ENCODE measurements around the gene LMNB1.

LMNB1 gene

DNA sequence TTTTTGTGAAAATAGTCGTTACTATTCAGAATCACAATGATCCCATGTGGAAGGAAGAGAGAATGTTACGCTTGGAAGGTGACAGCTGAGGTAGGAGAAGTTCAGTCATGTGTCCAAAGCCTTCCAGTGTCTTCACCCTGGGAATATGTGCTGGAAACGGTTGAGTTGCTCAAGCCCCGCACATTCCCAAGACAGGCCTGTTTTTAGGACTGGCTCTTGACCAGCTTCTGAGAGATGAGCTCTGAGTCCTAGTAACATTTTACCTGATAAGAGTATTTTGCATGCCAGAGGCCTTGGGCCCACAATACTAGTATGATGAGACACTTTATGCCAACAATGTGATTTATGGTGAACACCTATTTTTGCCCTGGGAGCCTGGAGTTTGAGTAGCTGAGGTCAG lies 101.7 kb downstream of the LMNB1 start:
- H3K4me3 ChIP-seq (ENCODE audit: low read depth, low read length, poor library complexity, severe bottlenecking) = no peak overlapping the region
- no peaks in the 10 kb centered on the region for H3K4me1 ChIP-seq (ENCODE audit: insufficient read depth, low read length, severe bottlenecking)
- no peaks in the 10 kb centered on the region for H3F3A ChIP-seq (ENCODE audit: insufficient read depth, low read length)
- H3K79me2 ChIP-seq (ENCODE audit: insufficient read depth, low read length) = no peaks in the 10 kb centered on the region
- H3K9me3 ChIP-seq (ENCODE audit: low read length) = no peaks in the 10 kb centered on the region
- no peaks in the 10 kb centered on the region for H4K20me1 ChIP-seq (ENCODE audit: insufficient read depth, low read length)
- H3K27ac ChIP-seq (ENCODE audit: low read depth, low read length, poor library complexity, severe bottlenecking) = no peak overlapping the region
- no peak overlapping the region for H3K4me2 ChIP-seq (ENCODE audit: low read length)
- H3K27me3 ChIP-seq (ENCODE audit: insufficient read depth, low read length) = no peaks in the 10 kb centered on the region
- no peak for TF ChIP-seq EZH2 (IDR thresholded peaks at IDR 0.05; ENCODE audit: borderline replicate concordance, low read length)
- TF ChIP-seq, protein P1, sequence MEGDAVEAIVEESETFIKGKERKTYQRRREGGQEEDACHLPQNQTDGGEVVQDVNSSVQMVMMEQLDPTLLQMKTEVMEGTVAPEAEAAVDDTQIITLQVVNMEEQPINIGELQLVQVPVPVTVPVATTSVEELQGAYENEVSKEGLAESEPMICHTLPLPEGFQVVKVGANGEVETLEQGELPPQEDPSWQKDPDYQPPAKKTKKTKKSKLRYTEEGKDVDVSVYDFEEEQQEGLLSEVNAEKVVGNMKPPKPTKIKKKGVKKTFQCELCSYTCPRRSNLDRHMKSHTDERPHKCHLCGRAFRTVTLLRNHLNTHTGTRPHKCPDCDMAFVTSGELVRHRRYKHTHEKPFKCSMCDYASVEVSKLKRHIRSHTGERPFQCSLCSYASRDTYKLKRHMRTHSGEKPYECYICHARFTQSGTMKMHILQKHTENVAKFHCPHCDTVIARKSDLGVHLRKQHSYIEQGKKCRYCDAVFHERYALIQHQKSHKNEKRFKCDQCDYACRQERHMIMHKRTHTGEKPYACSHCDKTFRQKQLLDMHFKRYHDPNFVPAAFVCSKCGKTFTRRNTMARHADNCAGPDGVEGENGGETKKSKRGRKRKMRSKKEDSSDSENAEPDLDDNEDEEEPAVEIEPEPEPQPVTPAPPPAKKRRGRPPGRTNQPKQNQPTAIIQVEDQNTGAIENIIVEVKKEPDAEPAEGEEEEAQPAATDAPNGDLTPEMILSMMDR (IDR thresholded peaks at IDR 0.05; ENCODE audit: low read length) = no peak
- H3K9me2 ChIP-seq (ENCODE audit: low read depth, low read length) = no peaks in the 10 kb centered on the region
- no peak overlapping the region for H2AFZ ChIP-seq (ENCODE audit: low read length)
- H3K9ac ChIP-seq (ENCODE audit: low read length) = no peak overlapping the region
- no peaks in the 10 kb centered on the region for H3K36me3 ChIP-seq (ENCODE audit: insufficient read depth, low read length)

DNA sequence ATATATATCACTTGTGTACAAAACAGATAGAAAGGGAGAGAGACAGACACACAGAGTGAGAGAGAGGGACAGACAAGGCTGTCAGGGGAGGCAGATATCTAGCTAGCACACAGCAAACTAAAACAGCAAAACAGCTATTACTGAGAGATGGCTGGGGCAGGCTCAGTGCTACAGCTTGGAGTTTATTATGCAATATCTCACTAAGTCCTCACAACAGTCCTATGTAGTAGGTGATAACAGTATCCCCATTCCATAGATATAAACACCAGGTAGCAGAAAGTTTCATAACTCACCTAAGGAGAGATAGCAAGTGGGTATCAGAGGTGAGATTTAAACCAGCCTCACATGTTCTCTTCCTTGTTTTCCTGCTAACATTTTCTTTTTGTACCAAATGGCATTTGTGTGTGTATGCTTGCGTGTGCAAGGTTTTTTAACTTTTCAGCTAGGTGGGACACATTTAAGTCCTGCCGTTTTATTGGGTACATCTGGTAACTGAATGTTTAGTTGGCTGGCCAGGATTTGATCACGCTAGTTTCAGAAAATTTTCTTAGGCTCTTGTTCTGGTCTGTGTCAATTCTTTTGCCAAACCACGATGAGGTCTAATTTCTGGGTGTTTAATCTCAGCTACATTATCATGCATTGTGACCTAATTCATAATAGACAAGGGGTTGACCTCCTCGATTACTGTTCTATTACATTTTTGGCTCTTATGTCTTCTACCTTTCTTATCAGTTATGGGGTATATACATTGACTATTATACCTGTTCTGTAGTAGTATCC lies 105.1 kb downstream of the LMNB1 start:
- Histone ChIP-seq H3K9me3 (ENCODE audit: low read length) (no peaks in the 10 kb centered on the region), H3K27ac (ENCODE audit: low read depth, low read length, poor library complexity, severe bottlenecking) (no peak overlapping the region), H3F3A (ENCODE audit: insufficient read depth, low read length) (no peaks in the 10 kb centered on the region), H3K9me2 (ENCODE audit: low read depth, low read length) (no peaks in the 10 kb centered on the region), H4K20me1 (ENCODE audit: insufficient read depth, low read length) (no peaks in the 10 kb centered on the region), H3K27me3 (ENCODE audit: insufficient read depth, low read length) (no peaks in the 10 kb centered on the region), H3K79me2 (ENCODE audit: insufficient read depth, low read length) (no peaks in the 10 kb centered on the region), H3K9ac (ENCODE audit: low read length) (no peak overlapping the region), H3K4me2 (ENCODE audit: low read length) (no peak overlapping the region), H2AFZ (ENCODE audit: low read length) (no peak overlapping the region), H3K36me3 (ENCODE audit: insufficient read depth, low read length) (no peaks in the 10 kb centered on the region), H3K4me3 (ENCODE audit: low read depth, low read length, poor library complexity, severe bottlenecking) (no peak overlapping the region), H3K4me1 (ENCODE audit: insufficient read depth, low read length, severe bottlenecking) (no peaks in the 10 kb centered on the region)
- TF ChIP-seq EZH2 (IDR thresholded peaks at IDR 0.05; ENCODE audit: borderline replicate concordance, low read length) = no peak
- TF ChIP-seq, protein P1 (IDR thresholded peaks at IDR 0.05; ENCODE audit: low read length) = no peak

DNA sequence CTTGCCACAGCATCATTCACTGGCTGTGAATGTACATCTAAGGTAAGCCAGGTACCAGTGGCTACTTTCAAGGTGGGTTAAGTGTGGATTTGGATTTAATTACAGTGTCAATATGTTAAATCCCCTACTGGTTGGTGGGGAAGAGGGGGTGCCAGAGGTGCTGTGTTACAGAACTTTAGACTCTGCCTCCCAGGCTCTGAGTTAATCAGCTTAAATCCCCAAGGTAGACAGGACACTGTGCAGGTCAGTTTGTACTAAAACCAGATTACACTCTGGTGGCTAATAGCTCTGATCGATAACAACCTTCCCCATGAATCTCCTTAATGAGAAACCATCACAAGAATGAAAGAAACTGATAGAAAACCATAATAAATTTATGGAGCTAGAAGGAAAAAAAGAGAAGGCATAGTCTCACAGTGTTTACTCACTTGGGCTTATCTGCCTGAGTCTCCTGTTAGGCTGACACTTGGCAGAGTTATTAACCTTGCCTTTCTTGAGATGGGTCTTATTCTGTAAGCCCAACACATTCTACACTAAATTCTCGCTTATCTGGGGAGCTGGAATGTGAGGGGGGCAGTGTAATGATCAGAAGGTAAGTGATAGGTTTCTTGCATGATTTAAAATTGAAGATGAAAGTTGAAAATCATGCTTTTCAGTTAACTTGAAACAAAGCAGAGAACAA lies 106.8 kb downstream of the LMNB1 start:
- H3K9me3 ChIP-seq (ENCODE audit: low read length) = no peaks in the 10 kb centered on the region
- no peaks in the 10 kb centered on the region for H4K20me1 ChIP-seq (ENCODE audit: insufficient read depth, low read length)
- H3K9ac ChIP-seq (ENCODE audit: low read length) = no peak overlapping the region
- H3K4me2 ChIP-seq (ENCODE audit: low read length) = no peak overlapping the region
- no peaks in the 10 kb centered on the region for H3K27me3 ChIP-seq (ENCODE audit: insufficient read depth, low read length)
- H3K27ac ChIP-seq (ENCODE audit: low read depth, low read length, poor library complexity, severe bottlenecking) = no peak overlapping the region
- H3K79me2 ChIP-seq (ENCODE audit: insufficient read depth, low read length) = no peaks in the 10 kb centered on the region
- no peaks in the 10 kb centered on the region for H3K36me3 ChIP-seq (ENCODE audit: insufficient read depth, low read length)
- H3K4me1 ChIP-seq (ENCODE audit: insufficient read depth, low read length, severe bottlenecking) = no peaks in the 10 kb centered on the region
- no peak overlapping the region for H2AFZ ChIP-seq (ENCODE audit: low read length)
- H3F3A ChIP-seq (ENCODE audit: insufficient read depth, low read length) = no peaks in the 10 kb centered on the region
- TF ChIP-seq, protein P1 (IDR thresholded peaks at IDR 0.05; ENCODE audit: low read length) = no peak
- no peak for TF ChIP-seq EZH2 (IDR thresholded peaks at IDR 0.05; ENCODE audit: borderline replicate concordance, low read length)
- H3K9me2 ChIP-seq (ENCODE audit: low read depth, low read length) = no peaks in the 10 kb centered on the region
- H3K4me3 ChIP-seq (ENCODE audit: low read depth, low read length, poor library complexity, severe bottlenecking) = no peak overlapping the region

Data from OCI-LY1 (cell line).